Measurements from ENCODE around the gene GPRC5B. TPM values are rescaled to one million over a fixed set of nuclear protein-coding genes. Genes with fewer than 3 reads are reported as not detected.

Gene GPRC5B, protein sequence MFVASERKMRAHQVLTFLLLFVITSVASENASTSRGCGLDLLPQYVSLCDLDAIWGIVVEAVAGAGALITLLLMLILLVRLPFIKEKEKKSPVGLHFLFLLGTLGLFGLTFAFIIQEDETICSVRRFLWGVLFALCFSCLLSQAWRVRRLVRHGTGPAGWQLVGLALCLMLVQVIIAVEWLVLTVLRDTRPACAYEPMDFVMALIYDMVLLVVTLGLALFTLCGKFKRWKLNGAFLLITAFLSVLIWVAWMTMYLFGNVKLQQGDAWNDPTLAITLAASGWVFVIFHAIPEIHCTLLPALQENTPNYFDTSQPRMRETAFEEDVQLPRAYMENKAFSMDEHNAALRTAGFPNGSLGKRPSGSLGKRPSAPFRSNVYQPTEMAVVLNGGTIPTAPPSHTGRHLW
- total RNA-seq (2014; rRNA removed; shearing (Covaris generic)): 1.3 and 8.8 TPM in 2 replicates

DNA sequence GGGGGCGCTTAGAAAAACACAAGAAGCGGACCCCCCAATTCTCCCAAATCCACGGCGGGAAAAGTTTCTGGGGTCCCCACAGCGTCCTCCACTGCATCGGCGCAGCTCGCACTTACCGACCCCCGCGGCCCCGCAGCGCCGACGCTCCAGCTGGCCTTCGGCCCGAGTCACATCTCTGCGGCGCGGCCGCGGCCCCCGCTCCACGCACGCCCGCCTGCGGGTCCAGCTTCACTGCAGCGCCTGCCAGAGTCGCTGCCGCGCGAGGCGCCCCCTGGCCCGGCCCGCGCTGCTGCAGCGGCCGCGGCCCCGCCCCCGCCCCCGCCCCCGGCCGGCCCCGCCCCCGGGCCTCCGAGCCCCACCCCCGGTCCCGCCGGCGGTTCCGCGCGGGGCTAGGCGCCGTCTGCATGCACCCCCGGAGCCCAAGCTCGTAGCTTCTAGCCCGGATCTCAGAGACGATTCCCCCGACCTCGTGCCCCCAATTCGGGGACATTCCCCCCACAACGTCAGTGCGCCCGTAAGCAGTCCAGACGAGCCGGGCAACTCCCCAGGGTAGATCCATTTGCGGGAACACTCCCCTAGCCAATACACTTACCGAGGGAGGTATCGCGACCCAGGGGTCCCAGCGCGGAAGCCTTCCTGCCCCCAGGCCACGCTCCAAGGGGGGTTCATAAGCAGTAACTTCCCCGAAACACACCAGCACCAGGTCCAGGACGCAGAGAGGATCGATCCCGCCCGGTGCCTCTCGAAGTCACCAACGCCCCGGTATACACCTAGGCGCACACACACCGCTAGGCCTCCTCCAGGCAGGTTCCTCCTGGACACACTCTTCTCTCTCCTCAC is at the start of gene GPRC5B:
TSS of gene GPRC5B (minus strand) at position 238 of the 840 bp plus-strand sequence. CDS start 12,003 bp downstream, outside the sequence.
- DNase-seq (ENCODE audit: low read depth): peak; percentile 51

DNA sequence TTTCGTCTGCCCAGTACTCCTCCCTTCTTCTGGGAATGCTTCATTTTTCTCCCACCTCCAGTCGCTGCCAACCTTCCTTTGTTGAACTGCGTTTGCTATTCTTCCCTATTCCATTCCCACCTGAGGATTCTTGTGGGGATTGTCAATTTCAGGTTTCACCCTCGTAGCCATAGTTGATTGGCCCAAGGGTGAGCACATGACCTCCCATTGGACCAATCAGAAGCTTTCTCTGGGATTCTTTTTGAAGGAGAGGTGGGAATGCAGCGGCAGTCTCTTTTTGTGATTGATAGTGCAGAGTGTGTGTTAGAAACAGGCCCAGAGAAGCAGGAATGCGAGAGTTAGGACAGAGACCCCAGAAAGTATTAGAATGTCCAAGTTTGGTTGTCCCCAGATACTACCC is 49.1 kb upstream of the GPRC5B start:
- DNase-seq (ENCODE audit: low read depth): no peak

DNA sequence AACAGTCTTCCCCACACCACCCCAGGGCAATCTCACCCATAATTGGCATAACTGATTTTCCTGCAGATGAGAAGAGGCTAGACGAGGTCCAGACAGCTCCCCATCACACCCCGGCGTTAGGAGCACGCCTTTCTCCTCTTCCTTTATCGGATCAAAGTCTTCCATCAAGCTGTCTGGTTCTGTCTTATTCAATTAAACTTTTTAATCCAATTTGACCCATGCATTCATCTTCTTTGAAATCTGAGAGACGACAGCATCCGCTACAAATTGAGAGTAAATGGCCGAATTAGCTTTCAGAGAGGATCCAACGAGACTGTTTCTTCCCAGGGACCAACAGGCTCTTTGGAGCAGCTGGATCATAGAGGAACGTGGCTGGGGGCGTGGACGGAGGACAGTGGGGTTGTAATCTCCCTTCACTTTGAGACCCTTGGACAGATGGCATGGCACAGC is 44.4 kb upstream of the GPRC5B start:
- no peak for DNase-seq (ENCODE audit: low read depth)

DNA sequence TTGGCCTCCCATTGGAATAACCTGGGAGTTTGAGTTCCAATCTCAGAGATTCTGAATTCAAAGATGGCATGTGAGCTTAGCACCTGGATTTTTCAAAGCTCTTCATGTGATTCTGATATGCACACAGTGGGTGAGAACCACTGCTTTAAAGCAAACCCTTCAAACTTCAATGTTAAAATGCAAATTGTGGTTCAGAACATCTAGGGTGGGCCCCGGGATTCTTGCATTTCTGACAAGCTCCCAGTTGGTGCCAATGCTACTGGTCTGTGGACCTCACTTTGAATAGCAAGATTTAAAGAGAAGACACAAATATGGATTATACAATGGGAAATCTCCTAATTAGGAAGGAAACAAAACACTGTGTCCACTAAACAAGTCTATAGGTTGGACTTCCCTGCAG is 43.8 kb upstream of the GPRC5B start:
- no peak for DNase-seq (ENCODE audit: low read depth)

DNA sequence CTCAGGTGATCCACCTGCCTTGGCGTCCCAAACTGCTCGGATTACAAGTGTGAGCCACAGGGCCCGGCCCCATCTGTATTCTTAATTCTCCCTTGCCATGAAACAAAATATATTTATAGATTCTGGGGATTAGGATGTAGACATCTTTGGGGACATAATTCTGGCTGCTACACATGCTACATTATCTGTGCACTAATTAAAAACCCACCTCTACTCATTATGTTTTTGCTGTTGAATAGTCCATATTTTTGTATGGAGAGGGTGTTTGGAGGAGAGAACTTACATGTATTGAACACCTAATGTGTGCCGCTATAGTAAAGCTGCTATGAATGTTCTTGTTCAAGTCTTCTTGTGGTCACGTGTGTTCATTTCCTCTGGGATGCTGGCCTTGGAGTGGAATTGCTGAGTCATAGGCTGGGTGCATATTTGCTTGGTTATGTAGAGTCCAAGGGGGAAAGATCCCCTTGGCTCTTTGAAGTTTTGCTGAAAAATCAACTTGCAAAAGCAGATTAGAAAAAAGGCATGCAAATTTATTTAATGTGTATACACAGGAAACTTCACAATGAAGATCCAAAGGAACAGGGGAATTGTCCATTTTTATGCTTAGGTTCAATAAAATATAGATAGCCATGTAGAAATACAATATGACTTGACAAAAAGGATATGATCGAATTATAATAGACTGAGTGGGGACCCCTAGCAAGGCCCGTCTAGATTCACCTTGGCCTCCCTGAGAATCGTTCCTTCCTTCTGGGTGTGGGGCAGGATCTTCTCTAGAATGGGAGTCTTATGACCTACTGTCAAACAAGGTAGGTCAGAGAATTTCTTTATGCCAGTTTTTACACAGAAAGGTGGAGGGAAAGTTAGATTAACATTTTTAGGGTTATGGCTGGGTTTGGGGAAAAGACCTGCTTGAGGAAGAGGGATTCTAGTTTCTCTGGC is 42.1 kb upstream of the GPRC5B start:
- DNase-seq (ENCODE audit: low read depth): peak; percentile 70

DNA sequence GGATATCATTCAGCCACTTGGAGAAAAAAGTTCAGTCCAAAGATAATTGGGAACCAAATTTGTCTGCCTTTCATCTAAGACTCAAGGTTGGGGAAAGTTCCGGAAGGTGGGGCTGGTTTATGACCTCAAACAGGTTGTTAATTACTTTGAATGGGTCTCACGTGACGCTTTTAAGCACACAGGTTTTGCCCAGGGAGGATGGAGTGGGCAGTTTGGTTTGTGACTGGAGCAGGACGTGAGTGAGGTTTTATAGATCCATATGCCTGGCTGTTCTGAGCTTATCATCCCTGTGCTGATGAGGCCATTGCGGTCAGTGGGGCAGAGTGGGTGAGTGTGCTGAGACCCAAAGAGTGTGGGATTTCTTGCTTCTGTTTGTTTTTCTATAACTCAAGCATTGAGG is 38.7 kb upstream of the GPRC5B start:
- DNase-seq (ENCODE audit: low read depth): no peak

DNA sequence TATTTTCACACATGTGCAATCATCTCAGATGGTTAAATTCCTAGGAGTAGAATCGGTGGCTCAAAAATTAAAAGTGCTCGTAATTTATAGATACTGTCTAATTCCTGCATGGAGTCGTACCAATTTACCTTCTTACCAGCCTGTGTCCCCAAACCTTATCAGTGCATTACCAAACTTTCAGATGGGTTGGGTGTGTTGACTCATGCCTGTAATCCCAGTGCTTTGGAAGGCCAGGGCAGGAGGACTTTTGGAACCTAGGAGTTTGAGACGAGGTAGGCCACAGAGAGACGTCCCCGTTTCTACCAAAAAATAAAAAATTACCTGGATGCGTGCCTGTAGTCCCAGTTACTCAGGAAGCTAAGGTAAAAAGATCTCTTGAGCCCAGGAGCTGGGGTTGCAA is 34.5 kb upstream of the GPRC5B start:
- no peak for DNase-seq (ENCODE audit: low read depth)

DNA sequence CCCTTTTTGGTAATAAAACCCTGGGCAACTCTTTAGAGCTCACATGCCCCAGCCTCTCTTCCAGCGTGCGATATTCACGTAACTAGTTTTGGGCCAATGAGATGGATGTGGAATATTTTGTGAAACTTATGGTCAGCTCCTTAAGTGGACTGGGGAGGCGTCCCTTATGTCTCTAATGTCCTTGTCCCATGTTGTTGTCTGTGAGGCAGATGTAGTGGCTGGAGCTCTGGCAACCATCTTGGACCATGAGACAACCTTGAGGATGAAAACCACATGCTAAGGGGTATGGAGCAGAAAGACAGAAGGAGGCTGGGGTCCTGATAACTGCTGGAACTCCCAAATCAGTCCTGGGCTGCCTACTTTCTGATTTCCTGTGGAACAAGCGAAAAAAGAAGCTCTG is 31.4 kb upstream of the GPRC5B start:
- no peak for DNase-seq (ENCODE audit: low read depth)

DNA sequence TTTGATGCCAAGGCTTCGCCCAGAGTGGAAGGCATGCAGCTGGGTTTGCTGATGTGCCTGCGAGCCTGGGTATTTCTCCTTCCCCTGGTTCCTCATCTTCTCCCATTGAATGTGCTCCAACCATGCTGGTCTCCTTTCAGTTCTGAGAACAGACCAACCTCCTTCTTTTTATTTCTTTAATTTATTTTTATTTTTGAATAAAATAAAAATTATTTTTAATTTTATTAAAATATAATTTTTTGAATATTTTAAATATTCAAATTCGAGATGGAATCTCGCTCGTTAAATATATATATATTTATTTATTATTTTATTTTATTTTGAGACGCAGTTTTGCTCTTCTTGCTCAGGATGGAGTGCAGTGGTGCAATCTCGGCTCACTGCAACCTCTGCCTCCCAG is 30.2 kb upstream of the GPRC5B start:
- DNase-seq (ENCODE audit: low read depth): no peak

DNA sequence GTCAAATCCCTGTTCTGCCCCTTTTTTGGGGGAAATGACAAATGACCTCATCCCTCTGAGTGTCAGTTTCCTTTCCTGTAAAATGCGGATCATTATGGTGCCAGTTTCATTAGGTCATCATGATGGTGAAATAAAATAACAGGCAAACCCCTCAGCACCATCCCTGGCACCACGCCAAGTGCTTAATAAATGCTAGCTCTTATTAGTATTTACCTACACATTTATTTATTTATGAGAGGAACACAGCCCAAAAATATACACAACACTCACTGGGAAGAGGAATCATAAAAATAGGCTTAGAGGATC is 28.6 kb upstream of the GPRC5B start:
- DNase-seq (ENCODE audit: low read depth): peak; percentile 20

DNA sequence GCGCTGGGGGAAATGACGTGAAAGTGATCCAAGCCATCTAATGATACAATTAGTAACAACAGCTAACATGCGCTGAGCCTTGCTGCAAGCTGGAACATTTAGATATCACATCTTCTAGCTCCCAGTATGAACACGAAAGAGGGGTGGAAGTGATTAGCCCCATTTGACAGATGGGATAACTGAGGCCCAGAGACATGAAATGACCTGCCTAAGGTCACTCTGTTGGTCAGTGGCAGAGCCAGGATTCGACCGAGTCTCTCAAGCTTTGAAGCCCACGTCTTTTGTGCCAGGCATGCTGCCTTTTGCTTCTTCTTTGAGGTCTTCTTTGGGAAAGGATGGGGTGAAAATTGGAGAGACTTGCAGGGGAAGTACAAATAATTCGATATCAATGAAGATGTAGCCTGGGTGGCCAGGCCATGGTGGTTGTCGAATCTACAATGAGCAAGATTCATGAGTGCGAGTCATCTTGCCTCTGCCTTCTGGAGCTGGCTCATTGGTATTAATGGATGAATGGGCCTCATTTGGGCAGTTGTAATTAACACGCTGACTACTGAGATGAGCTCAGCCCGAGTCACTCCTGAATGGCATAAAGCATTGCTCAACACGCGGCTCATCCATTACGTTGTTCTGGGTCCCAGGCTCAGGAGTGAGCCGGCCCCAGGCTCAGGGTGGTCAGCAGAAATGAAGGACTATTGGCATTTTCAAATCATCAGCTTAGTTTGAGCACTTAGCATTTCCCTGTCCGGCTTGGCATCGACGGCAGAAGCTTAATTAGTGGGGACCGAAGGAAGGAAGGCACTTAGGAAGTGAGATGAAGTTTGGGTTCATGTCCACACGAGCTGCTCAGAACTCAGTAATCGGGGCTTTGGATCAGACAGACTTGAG is 28.0 kb upstream of the GPRC5B start:
- DNase-seq (ENCODE audit: low read depth): peak; percentile 76

DNA sequence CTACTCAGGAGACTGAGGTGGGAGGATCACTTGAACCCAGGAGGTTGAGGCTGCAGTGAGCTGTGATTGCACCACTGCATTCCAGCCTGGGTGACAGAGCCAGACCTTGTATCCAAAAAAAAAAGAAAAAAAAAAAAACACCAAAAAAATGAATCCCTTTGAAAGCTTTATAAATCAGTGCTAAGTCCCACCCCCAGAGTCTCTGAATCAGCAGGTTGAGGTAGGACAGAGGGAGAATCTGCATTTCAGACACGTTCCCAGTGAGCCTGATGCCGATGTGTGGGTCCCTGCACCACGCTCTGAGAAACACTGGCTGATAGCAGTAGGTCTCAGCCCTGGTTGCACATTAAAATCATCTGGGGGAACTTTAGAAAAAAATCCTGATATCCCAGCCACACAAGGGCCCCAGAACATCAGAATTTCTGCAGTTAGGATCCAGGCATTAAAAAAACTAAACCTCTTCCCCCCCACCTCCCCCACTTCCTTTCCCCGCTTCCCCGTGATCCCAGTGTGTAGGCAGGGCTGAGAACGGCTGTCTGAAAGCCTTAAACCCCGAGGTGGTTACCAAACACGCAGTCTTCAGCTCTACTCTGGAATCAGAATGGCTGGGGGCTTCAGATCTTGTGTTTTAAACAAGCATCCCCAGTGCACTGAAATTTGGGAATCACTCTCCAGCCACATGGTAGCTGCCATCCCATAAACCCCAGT is 27.3 kb upstream of the GPRC5B start:
- no peak for DNase-seq (ENCODE audit: low read depth)

DNA sequence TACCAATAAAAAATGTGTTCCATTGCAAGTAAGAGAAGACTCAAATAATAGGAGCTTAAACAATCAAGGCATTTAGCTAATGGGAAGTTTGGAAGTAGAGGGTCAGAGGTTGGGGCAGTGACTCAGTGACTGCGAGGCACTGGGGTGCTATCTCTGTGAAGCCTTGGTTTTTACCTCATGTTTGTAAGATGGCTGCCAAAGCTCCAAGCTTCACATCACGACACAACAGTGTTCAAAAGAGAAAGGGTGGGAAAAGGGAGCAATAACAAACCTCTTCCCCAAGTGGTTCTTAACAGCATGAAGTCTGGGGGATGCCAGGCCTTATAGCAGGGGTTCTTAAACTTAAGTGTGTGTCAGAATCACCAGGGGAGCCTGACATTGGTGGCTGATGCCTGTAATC is 26.6 kb upstream of the GPRC5B start:
- DNase-seq (ENCODE audit: low read depth): no peak

DNA sequence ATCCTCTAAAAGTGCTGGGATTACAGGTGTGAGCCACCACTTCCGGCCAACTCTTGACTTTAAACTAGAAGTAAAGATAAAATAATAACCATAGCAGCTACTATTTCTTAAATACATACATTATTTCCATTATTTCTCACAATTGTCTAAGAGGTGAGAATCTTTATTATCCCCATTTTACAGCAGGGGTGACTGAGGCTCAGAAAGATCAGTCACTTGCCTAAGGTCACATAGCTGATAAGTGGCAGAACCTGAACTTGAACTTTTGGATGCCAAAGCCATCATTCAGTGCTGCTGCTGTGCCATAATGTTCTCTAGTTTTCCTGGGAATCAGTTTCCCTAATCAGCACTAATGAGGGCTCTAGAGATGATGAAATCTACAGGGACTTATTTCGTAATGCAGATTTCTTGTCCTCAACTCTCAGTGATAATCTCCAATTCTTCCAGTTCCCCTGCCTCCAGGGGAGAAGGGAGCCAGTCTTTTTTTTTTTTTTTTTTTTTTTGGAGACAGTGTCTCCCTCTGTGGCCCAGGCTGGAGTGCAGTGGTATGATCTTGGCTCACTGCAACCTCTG is 25.2 kb upstream of the GPRC5B start:
- no peak for DNase-seq (ENCODE audit: low read depth)

DNA sequence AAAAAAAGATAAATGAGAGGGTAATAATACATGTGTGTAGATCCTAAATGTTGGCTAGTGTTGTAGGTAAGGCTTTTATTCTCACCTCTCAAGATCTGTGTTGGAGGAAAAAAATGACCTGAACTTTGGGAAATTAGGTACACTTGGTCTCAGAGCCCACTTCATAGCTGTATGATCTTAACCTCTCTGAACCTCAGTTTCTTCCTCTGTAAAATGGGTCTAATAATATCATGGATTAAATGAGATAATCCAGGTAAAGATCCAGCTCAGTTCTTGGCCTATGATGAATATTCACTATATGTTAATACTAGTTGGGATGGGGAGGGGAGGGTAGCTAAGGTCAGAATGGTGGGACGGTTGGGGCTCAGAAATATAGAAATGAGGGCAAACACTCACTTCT is 24.3 kb upstream of the GPRC5B start:
- DNase-seq (ENCODE audit: low read depth): no peak

DNA sequence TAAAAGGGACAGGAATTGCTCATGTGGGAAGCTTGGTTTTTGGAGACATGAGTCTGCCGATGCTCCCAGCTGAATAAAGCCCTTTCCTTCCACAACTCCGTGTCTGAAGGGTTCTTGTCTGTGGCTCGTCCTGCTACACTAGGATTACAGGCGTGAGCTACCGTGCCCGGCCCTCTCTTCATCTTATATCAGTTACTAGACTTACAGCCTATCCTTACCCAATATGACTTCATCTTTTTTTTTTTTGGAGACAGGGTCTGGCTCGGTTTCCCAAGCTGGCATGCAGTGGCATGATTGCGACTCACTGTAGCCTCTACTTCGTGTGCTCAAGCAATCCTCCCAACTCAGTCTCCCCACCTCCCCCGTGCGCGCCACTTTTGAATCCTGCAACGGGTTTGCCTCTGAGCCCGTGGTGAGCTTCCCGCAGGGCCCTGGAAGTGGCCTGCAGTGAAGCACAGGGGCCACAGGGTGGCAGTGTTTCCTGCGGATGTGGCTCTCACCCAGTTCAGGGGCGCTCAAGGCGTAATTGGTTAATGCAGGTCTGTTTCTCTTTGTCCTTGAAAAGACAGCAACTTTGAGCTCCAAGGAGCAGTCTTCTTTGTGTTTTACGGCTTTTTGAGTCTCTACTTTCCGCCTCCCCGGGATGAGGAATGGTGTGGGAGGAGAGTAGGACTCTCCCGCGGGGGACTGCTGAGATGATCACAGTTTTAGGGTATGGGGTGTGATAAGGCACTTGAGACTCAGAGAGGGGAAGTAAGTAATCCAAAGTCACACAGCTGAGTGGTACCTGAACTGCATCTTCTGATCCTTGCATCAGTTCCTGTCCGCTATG is 22.7 kb upstream of the GPRC5B start:
- DNase-seq (ENCODE audit: low read depth): peak; percentile 79

DNA sequence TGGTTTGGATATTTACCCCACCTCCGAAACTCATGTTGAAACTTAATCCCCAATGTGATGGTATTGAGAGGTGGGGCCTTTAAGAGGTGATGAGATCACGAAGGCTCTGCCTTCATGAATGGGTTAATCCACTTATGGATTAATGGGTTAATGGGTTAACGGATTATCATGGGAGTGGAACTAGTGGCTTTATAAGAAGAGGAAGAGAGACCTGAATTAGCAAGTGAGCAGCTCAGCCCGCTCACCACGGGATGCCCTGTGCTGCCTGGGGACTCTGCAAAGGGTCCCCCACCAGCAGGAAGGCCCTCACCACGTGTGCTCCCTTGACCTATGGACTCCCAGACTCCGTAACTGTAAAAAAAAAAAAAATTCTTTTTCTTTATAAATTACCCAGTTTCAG is 16.5 kb upstream of the GPRC5B start:
- DNase-seq (ENCODE audit: low read depth): no peak

DNA sequence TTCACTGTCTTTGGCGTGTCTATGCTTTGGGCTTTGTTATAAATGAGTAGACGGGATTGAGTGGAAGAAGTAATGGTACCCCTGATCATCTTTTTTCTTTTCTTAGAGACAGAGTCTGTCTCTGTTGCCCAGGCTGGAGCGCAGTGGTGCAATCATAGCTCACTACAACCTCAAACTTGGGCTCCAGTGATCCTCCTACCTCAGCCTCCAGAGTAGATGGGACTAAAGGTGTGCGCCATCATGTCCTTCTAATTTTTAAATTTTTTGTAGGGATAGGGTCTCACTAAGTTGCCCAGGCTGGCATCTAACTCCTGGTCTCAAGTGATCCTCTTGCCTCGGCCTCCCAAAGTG is 14.9 kb upstream of the GPRC5B start:
- DNase-seq (ENCODE audit: low read depth): no peak
